ENCODE results near the gene SETBP1.

The SETBP1 gene

DNA sequence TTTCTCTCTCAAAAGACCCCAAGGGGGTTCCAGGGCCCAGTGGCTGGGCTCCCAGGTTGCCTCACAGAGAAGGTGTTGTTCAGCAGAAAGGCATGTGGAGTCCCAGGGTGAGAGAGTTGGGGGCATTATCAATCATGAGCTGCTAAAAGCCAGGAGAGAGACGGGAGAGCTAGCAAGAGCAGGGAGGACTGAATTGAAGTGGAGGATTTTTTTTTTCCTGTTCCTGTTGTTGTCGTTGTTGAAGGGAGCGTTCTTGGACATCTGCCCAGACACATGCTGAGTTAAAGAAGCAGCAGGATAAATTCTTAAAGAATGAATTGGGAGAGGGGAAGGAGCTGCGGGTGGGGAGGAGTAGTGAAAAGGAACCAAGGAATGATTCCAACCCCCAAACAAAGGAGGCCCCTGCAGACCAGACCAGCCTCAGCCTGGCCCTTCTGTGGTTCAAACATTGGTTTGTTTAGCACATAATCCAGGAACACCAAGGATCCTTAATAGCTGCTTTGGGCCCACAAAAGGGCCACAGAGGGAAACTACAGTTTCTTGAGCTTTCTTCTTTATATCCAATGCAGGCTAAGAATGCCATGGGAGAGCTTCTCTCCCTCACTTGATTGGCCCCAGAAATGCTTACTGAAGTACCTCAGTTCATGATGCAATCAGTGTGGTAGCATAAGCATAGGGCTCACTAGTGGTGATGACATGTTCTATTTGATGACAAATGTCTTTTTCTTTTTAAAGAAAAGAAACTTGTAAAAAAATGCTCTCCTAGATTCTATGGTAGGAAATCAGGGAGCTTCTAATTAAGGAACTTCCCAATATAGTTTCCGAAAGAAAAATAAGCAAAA, 146.0 kb downstream of the SETBP1 start:
- TF ChIP-seq POLR2A (IDR thresholded peaks at IDR 0.05; ENCODE audit: low read depth, low read length) (no peak), POLR2AphosphoS5 (IDR thresholded peaks at IDR 0.05; ENCODE audit: low read depth, low read length) (no peak), TAF1 (IDR thresholded peaks at IDR 0.05; ENCODE audit: borderline replicate concordance, low read depth, low read length) (no peak)
- DNase-seq (ENCODE audit: insufficient read length) = no peak
- FAIRE-seq = no peak

DNA sequence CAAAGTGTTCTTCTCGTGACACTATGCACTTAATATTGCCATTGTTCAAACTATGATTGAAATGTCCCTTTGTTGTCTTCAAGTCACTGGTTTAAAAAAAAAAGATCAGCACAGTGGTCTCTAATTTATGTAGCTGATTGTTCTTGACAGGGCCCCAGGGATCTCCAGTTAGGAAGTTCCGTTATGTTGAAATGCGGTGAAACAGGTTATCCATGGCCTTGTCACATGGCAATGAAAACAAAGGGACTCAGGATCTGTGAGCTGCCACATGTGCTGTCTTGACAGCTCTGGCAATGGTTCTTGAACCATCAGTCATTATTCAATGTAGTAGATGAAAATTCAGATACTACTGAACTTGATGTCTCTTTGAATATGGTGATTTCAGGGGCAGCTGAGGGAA, 147.4 kb downstream of the SETBP1 start:
- no peak for DNase-seq (ENCODE audit: insufficient read length)
- TF ChIP-seq TAF1 (IDR thresholded peaks at IDR 0.05; ENCODE audit: borderline replicate concordance, low read depth, low read length) (no peak), POLR2AphosphoS5 (IDR thresholded peaks at IDR 0.05; ENCODE audit: low read depth, low read length) (no peak), POLR2A (IDR thresholded peaks at IDR 0.05; ENCODE audit: low read depth, low read length) (no peak)
- FAIRE-seq = no peak

DNA sequence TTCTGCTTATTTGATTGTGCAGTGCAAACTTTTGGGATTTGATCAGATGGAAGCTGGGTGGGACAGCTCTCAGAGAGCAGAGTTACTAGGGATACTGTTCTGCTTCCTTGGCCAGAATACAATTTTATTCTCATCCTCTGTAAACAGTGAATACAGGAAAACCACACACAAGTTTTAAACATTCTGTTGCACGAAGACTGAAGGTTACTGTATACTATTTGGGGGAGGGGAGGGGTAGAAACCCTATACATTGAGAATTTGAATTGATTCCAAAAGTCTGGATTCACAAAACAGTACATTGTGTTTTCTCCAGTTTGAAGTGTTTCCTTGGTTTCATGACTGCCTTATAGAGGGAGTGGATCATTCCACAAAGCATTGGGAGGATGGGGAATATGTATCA, 149.9 kb downstream of the SETBP1 start:
- no peak for TF ChIP-seq POLR2AphosphoS5 (IDR thresholded peaks at IDR 0.05; ENCODE audit: low read depth, low read length)
- TF ChIP-seq POLR2A (IDR thresholded peaks at IDR 0.05; ENCODE audit: low read depth, low read length) = no peak
- TF ChIP-seq TAF1 (IDR thresholded peaks at IDR 0.05; ENCODE audit: borderline replicate concordance, low read depth, low read length) = no peak
- DNase-seq (ENCODE audit: insufficient read length) = no peak
- FAIRE-seq = peak; percentile 53

DNA sequence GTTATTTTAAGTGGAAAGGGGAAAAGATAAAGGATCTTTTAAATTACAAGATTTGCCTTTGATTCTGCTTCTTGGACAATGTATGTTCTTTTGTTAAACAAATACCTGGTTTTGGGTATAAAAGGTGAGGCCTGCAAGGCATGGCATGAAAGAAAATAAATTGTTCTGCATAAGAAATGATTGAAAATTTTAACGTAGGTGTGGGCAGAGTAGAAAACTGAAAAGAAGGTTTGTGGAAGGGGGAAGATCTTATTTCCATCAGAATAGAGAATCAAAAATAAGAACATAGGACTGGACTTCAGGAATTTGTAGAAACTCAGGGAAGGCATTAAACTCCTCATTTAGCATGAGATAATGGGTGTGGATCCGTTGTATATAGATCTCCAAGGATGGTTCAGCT, 153.1 kb downstream of the SETBP1 start:
- FAIRE-seq (no peak), DNase-seq (ENCODE audit: insufficient read length) (no peak)
- no peak for TF ChIP-seq POLR2AphosphoS5 (IDR thresholded peaks at IDR 0.05; ENCODE audit: low read depth, low read length)
- no peak for TF ChIP-seq POLR2A (IDR thresholded peaks at IDR 0.05; ENCODE audit: low read depth, low read length)
- no peak for TF ChIP-seq TAF1 (IDR thresholded peaks at IDR 0.05; ENCODE audit: borderline replicate concordance, low read depth, low read length)

DNA sequence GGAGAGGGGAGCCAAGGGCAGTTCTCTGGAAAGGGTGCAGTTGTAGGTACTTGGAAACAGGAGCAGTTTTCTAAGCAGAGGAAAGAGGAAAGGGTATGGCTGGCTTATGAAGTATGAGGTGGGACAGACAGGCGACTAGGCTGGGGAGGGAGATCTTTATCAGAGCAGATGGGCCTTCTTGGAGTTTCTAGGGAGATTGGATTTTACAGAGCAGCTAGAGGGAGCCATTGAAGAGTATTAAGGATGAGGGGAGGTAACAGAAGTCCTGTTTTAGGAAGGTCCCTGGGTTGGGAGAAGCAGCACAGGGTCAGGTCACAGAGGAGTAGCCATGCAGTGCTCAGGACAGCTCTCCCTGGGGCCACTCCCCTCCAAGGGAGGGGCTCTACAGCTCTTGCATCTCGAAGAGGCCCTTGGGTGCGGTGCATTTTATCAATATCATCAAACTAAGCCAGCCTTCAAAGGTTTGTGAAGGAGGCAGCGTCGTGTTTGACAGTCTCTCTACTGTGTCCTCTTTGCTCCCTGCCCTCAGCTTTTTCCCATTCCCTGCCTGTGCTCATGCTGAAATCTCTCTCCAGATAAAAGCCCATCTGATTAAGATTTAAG, 154.3 kb downstream of the SETBP1 start:
- DNase-seq (ENCODE audit: insufficient read length) (no peak), FAIRE-seq (no peak)
- no peak for TF ChIP-seq TAF1 (IDR thresholded peaks at IDR 0.05; ENCODE audit: borderline replicate concordance, low read depth, low read length)
- no peak for TF ChIP-seq POLR2AphosphoS5 (IDR thresholded peaks at IDR 0.05; ENCODE audit: low read depth, low read length)
- no peak for TF ChIP-seq POLR2A (IDR thresholded peaks at IDR 0.05; ENCODE audit: low read depth, low read length)

DNA sequence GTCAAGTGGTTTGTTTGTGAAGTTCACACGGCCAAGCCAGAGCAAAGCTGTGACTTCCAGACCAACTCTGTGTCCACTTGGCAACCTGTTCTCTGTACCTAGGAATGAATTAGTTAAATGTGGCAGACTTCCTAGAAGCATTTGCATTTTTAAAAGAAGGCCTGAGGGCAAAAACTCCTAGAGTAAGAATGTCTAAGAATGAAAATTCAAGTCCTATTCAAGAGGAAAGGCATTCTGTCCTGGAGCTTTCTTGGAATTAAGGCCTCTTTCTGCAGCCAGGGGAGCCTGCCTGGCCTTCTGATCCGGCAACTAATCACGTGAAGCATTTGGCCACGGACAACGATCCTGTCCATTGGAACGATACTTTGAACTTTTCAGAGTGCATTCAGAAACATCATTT, 155.0 kb downstream of the SETBP1 start:
- FAIRE-seq (no peak), DNase-seq (ENCODE audit: insufficient read length) (no peak)
- no peak for TF ChIP-seq TAF1 (IDR thresholded peaks at IDR 0.05; ENCODE audit: borderline replicate concordance, low read depth, low read length)
- no peak for TF ChIP-seq POLR2AphosphoS5 (IDR thresholded peaks at IDR 0.05; ENCODE audit: low read depth, low read length)
- no peak for TF ChIP-seq POLR2A (IDR thresholded peaks at IDR 0.05; ENCODE audit: low read depth, low read length)

DNA sequence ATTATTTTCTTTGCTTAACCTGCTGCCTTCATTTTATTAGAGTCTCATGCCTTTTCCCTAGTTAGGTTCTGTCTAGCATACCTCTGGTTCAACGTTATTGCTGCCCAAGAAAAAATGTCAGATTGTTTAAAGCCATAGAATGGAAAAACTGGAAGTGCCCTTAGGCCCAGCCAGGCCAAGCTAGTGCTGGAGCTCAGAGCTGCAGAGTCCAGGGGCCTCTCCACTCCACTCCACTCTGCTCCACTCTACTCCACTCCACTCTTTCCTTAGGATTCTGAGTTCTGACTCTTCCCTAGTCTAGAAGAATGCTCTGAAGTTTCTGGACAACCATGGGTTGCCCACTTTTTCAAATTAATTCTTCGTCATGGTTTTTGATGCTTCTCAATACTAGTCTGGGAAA, 155.6 kb downstream of the SETBP1 start:
- no peak for FAIRE-seq
- no peak for TF ChIP-seq POLR2A (IDR thresholded peaks at IDR 0.05; ENCODE audit: low read depth, low read length)
- no peak for TF ChIP-seq POLR2AphosphoS5 (IDR thresholded peaks at IDR 0.05; ENCODE audit: low read depth, low read length)
- no peak for TF ChIP-seq TAF1 (IDR thresholded peaks at IDR 0.05; ENCODE audit: borderline replicate concordance, low read depth, low read length)

DNA sequence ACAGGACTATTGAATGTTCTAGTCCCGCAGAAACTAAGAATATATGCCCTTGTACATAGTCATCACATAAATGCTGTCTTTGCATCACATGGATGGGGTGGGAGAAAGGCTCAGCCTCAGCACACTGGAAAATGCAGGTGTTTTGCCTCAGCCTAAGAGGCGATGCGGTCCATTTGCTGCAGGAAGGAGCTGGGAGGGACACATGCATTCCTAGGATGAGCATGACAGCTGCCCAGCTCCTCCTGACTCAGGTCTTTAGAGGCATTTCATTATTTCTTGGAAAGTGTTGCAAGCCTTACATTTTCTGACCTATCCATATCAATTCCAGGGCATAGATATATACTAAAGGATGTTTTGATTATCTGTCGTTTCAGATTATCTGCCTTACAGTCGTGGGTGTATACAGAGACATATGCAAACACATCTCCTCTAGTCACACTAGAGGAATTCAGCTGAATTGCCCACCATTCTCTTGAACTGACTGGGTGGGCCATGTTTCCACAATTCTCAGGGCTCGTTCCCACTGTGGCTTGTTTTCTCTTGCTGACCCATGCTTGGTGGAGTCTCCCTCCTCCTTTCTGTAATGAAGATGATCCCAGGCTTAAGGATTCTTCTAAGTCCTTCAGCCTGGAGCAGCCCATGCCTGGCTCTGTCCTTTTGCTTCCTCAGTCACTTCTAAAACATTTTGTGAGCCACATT, 156.9 kb downstream of the SETBP1 start:
- FAIRE-seq (no peak), DNase-seq (ENCODE audit: insufficient read length) (no peak)
- TF ChIP-seq POLR2A (IDR thresholded peaks at IDR 0.05; ENCODE audit: low read depth, low read length) (no peak), POLR2AphosphoS5 (IDR thresholded peaks at IDR 0.05; ENCODE audit: low read depth, low read length) (no peak), TAF1 (IDR thresholded peaks at IDR 0.05; ENCODE audit: borderline replicate concordance, low read depth, low read length) (no peak)

More for the DNA sequence above, 155.6 kb downstream of the SETBP1 start:
- DNase-seq (ENCODE audit: insufficient read length) = no peak

DNA sequence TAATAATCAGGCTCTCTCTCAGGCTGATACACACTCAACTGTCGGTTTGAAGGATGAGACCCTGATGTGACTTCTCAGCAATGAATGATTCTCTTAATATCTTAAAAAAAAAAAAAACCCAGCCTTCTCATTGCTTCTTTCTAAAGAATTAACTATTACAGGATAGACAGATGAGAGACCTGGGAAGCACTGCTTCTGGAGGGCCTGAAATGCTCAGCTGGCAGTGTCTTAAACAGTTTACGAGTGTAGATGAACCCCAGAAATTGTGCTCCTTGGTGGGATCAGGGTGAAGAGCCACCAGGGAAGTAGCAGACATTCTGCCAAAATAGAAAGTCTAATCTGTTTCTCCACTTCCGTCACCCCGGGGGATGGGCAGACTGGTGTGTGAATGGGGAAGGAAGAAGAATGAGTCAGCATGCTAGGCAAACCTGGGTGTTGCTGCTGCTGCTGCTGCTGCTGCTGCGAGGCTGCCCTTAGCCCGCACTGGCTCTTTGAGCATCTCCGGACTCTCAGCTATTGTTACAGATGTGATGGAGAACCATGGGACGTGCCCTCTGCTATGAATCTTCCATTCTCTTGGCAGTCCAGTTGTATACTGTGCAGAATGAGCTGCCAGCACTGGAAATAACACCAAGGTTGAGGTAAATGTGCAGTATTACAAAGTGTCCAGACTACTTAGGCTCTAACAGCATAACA, 158.4 kb downstream of the SETBP1 start:
- peak; percentile 50 for DNase-seq (ENCODE audit: insufficient read length)
- no peak for TF ChIP-seq POLR2AphosphoS5 (IDR thresholded peaks at IDR 0.05; ENCODE audit: low read depth, low read length)
- 0 out of 2 replicates have a peak, but pooled peaks have one; percentile 25 for TF ChIP-seq POLR2A (IDR thresholded peaks at IDR 0.05; ENCODE audit: low read depth, low read length)
- no peak for TF ChIP-seq TAF1 (IDR thresholded peaks at IDR 0.05; ENCODE audit: borderline replicate concordance, low read depth, low read length)
- peak; percentile 95 for FAIRE-seq

DNA sequence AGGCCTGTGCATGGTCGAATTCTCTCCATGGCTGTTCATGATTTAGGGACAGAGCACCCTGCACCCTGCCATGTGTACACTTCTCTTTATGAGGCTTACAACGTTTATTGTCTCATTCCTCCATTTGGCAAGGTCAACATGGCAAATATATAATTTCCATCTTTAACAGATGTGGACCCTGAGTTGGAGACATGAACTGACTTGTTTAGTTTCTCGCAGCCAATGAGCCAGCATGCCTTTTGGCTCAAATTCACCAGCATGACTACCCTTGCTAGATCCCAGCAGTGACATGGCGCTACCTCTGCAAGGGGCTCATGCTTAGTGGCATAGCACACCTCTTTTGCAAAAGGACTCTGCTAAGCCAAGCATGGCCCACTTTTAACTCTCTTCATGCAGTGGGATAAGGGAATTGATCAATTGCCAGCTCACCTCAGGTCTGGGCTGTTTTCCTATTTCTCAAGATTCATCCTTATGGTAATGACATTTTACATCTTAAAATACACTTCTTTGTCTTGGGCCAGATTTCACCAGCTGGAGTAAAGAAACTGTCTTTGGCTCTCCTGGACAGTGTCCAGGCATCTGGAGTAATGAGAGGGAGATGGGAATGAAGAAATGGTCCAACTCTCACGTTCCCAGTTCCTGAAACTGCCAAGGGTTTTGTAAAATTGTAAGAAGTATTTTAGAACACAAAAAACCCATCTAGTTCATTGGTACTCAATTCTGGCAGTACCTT, 159.5 kb downstream of the SETBP1 start:
- TF ChIP-seq TAF1 (IDR thresholded peaks at IDR 0.05; ENCODE audit: borderline replicate concordance, low read depth, low read length) (no peak), POLR2AphosphoS5 (IDR thresholded peaks at IDR 0.05; ENCODE audit: low read depth, low read length) (no peak), POLR2A (IDR thresholded peaks at IDR 0.05; ENCODE audit: low read depth, low read length) (no peak)
- DNase-seq (ENCODE audit: insufficient read length) (no peak), FAIRE-seq (no peak)
